ENCODE results near the gene KRT10. TPM values are rescaled to one million over a fixed set of nuclear protein-coding genes. Genes with fewer than 3 reads are reported as not detected.

KRT10 gene
- total RNA-seq, 1 experiment from 2014 or later, result 28.4 TPM

DNA sequence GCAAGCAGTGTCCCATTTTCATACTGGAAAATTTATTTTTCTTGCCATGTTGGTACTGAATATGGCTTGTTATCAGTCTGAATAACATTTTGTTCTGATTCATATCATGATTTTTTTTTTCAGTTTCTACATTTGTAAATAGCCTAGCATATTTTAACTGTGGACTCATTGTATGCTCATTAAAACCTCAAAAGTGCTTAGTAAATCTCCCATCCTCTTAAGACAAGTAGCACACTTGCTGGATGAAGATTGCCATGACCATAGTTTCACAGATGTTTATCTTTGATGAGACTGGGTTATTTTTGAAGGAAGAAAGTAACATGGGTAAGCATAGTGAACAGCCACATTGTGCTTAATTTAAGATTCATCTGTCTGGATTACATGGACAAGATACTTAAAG lies 878 bp downstream of the KRT10 start:
- H2BK12ac ChIP-seq (ENCODE audit: insufficient read length, low read depth, low read length), result no peak overlapping the region
- H3K27me3 ChIP-seq (ENCODE audit: insufficient read depth, low read length), result no peaks in the 10 kb centered on the region
- H3K4me2 ChIP-seq (ENCODE audit: insufficient read depth, insufficient read length, low read length), result no peak overlapping the region
- Mint-ChIP-seq H3K27me3 (ENCODE audit: low read depth) (peaks cover 79% of the 10 kb centered on the region), H3K36me3 (ENCODE audit: insufficient read depth in 1 of 3, low read depth in 3 of 3) (peaks cover 0 to 13% (median 10%) of the 10 kb centered on the region in 3 experiments; a peak in 5 of 7 replicates), H3K4me1 (peaks cover 0 to 8% of the 10 kb centered on the region in 2 experiments; a peak in 1 of 4 replicates), H3K4me3 (no peak overlapping the region), H3K9me3 (no peaks in the 10 kb centered on the region), H3K27ac (no peak overlapping the region)
- no peak overlapping the region for H3K56ac ChIP-seq (ENCODE audit: insufficient read length, low read depth, low read length)
- peaks cover 3% of the 10 kb centered on the region for H3K23me2 ChIP-seq (ENCODE audit: insufficient read length, low read depth, low read length, poor library complexity, severe bottlenecking)
- H3T11ph ChIP-seq (ENCODE audit: low read length), result no peak overlapping the region
- H3K79me2 ChIP-seq (ENCODE audit: insufficient read depth, low read length), result no peaks in the 10 kb centered on the region
- H3K4me1 ChIP-seq (ENCODE audit: insufficient read depth, low read length), result no peaks in the 10 kb centered on the region
- no peak for DNase-seq
- no peak overlapping the region for H2BK20ac ChIP-seq (ENCODE audit: low read depth, low read length, poor library complexity, severe bottlenecking)
- TF ChIP-seq, protein P1, sequence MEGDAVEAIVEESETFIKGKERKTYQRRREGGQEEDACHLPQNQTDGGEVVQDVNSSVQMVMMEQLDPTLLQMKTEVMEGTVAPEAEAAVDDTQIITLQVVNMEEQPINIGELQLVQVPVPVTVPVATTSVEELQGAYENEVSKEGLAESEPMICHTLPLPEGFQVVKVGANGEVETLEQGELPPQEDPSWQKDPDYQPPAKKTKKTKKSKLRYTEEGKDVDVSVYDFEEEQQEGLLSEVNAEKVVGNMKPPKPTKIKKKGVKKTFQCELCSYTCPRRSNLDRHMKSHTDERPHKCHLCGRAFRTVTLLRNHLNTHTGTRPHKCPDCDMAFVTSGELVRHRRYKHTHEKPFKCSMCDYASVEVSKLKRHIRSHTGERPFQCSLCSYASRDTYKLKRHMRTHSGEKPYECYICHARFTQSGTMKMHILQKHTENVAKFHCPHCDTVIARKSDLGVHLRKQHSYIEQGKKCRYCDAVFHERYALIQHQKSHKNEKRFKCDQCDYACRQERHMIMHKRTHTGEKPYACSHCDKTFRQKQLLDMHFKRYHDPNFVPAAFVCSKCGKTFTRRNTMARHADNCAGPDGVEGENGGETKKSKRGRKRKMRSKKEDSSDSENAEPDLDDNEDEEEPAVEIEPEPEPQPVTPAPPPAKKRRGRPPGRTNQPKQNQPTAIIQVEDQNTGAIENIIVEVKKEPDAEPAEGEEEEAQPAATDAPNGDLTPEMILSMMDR (conservative IDR thresholded peaks at IDR 0.05), result no peak
- no peak overlapping the region for H3K18ac ChIP-seq (ENCODE audit: insufficient read length, low read depth, low read length)
- no peak overlapping the region for H2BK120ac ChIP-seq (ENCODE audit: low read depth, low read length, poor library complexity, severe bottlenecking)
- no peak overlapping the region for H2BK15ac ChIP-seq (ENCODE audit: low read depth, low read length)
- no peak overlapping the region for H4K5ac ChIP-seq (ENCODE audit: insufficient read length, low read depth, low read length)
- no peaks in the 10 kb centered on the region for H3K9me3 ChIP-seq (ENCODE audit: control insufficient read depth, low read depth, low read length)
- no peaks in the 10 kb centered on the region for H3K79me1 ChIP-seq (ENCODE audit: insufficient read depth, low read depth, low read length, poor library complexity, severe bottlenecking)
- no peaks in the 10 kb centered on the region for H4K20me1 ChIP-seq (ENCODE audit: control insufficient read depth, insufficient read depth, insufficient read length)
- no peak overlapping the region for H3K4ac ChIP-seq (ENCODE audit: low read depth, low read length)
- H3K23ac ChIP-seq (ENCODE audit: insufficient read length, low read depth, low read length), result no peak overlapping the region
- H4K8ac ChIP-seq (replicated peaks; ENCODE audit: insufficient read length, low read depth, low read length), result no peak overlapping the region
- no peak overlapping the region for H4K91ac ChIP-seq (ENCODE audit: insufficient read length, low read depth, low read length)
- no peak overlapping the region for H3K14ac ChIP-seq (ENCODE audit: insufficient read depth, low read length)
- H3K9ac ChIP-seq (ENCODE audit: extremely low read depth, insufficient read length, low read length), result no peak overlapping the region
- no peak overlapping the region for H2AFZ ChIP-seq (ENCODE audit: low read length)
- no peak overlapping the region for H3K27ac ChIP-seq (ENCODE audit: insufficient read length, low read depth, low read length)
- H2AK5ac ChIP-seq (ENCODE audit: insufficient read length, low read length), result no peak overlapping the region
- H2BK5ac ChIP-seq (ENCODE audit: insufficient read length, low read length), result no peak overlapping the region

All from H9 (cell line).